Stimulated activated CD4-positive, alpha-beta T cell treated with anti-CD3 and anti-CD28 coated beads, Interleukin-1b, Interleukin-23, amount 100 ng/mL, for 24 hours (primary cell): Measurements from ENCODE around the gene EVC2.

Source experiments
- DNase-seq, 4 experiments: peaks; one replicate each; pipeline ENCODE4 v3.0.0-alpha.2; 2020; ENCODE audit warnings: low read depth in 4 of 4, low spot score in 1 of 4

The EVC2 gene

GRCh38 chr4:5708449-5709206, at the start of gene EVC2:
EVC2 (minus strand) TSS chr4:5708559; CDS start chr4:5708513, 46 bp downstream.
- peak in 1 of 4 experiments; percentile 5 for DNase-seq

GRCh38 chr4:5757954-5758353, 49.6 kb upstream of the EVC2 start:
- no peak for DNase-seq

GRCh38 chr4:5757536-5757935, 49.2 kb upstream of the EVC2 start:
- no peak for DNase-seq

GRCh38 chr4:5757091-5757490, 48.7 kb upstream of the EVC2 start:
- no peak for DNase-seq

- DNase-seq, result no peak
Observed at GRCh38 chr4:5756271-5756670, 47.9 kb upstream of the EVC2 start.

- DNase-seq, result no peak
Observed at GRCh38 chr4:5755679-5756078, 47.3 kb upstream of the EVC2 start.

- no peak for DNase-seq
Observed at GRCh38 chr4:5755161-5755560, 46.8 kb upstream of the EVC2 start.

GRCh38 chr4:5754529-5754881, 46.1 kb upstream of the EVC2 start:
- no peak for DNase-seq

GRCh38 chr4:5753766-5754528, 45.6 kb upstream of the EVC2 start:
- DNase-seq, result no peak

- DNase-seq, result no peak
Observed at GRCh38 chr4:5753366-5753765, 45.0 kb upstream of the EVC2 start.

- no peak for DNase-seq
Observed at GRCh38 chr4:5752376-5753184, 44.2 kb upstream of the EVC2 start.

- no peak for DNase-seq
Observed at GRCh38 chr4:5751666-5752375, 43.5 kb upstream of the EVC2 start.

GRCh38 chr4:5750946-5751665, 42.7 kb upstream of the EVC2 start:
- DNase-seq, result no peak

GRCh38 chr4:5750052-5750945, 41.9 kb upstream of the EVC2 start:
- no peak for DNase-seq

GRCh38 chr4:5749568-5749967, 41.2 kb upstream of the EVC2 start:
- no peak for DNase-seq

GRCh38 chr4:5747738-5748375, 39.5 kb upstream of the EVC2 start:
- no peak for DNase-seq

GRCh38 chr4:5746829-5747737, 38.7 kb upstream of the EVC2 start:
- DNase-seq, result no peak

- no peak for DNase-seq
Observed at GRCh38 chr4:5746250-5746649, 37.9 kb upstream of the EVC2 start.
